Measurements from ENCODE around the gene CATSPER1. TPM values are rescaled to one million over a fixed set of nuclear protein-coding genes. Genes with fewer than 3 reads are reported as not detected.
A peak's percentile ranks its signal among the peaks of the same experiment; 100 is the strongest.

CATSPER1 gene
- total RNA-seq, 1 donor from 2014 or later = 4.7 TPM

- peak; percentile 94 for TF ChIP-seq CTCF (conservative IDR thresholded peaks at IDR 0.05; ENCODE audit: low read depth, low read length)
- no peak overlapping the region for H3K4me3 ChIP-seq (ENCODE audit: low read depth, low read length)
- no peak for DNase-seq (ENCODE audit: low read depth)
Measured at GRCh38 chr11:66045177-66045639, 18.9 kb upstream of the CATSPER1 start.

GRCh38 chr11:66044757-66045156 lies 18.5 kb upstream of the CATSPER1 start:
- H3K4me3 ChIP-seq (ENCODE audit: low read depth, low read length) = no peak overlapping the region
- DNase-seq (ENCODE audit: low read depth) = no peak
- no peak for TF ChIP-seq CTCF (conservative IDR thresholded peaks at IDR 0.05; ENCODE audit: low read depth, low read length)

- DNase-seq (ENCODE audit: low read depth) = no peak
- no peak for TF ChIP-seq CTCF (conservative IDR thresholded peaks at IDR 0.05; ENCODE audit: low read depth, low read length)
- no peak overlapping the region for H3K4me3 ChIP-seq (ENCODE audit: low read depth, low read length)
Measured at GRCh38 chr11:66042996-66043906, 17.0 kb upstream of the CATSPER1 start.

- TF ChIP-seq CTCF (conservative IDR thresholded peaks at IDR 0.05; ENCODE audit: low read depth, low read length) = no peak
- no peak for DNase-seq (ENCODE audit: low read depth)
- no peak overlapping the region for H3K4me3 ChIP-seq (ENCODE audit: low read depth, low read length)
Measured at GRCh38 chr11:66042227-66042995, 16.1 kb upstream of the CATSPER1 start.

GRCh38 chr11:66039765-66040164 lies 13.5 kb upstream of the CATSPER1 start:
- no peak overlapping the region for H3K4me3 ChIP-seq (ENCODE audit: low read depth, low read length)
- no peak for DNase-seq (ENCODE audit: low read depth)
- TF ChIP-seq CTCF (conservative IDR thresholded peaks at IDR 0.05; ENCODE audit: low read depth, low read length) = no peak

GRCh38 chr11:66037327-66037726 lies 11.0 kb upstream of the CATSPER1 start:
- DNase-seq (ENCODE audit: low read depth) = no peak
- no peak overlapping the region for H3K4me3 ChIP-seq (ENCODE audit: low read depth, low read length)
- TF ChIP-seq CTCF (conservative IDR thresholded peaks at IDR 0.05; ENCODE audit: low read depth, low read length) = no peak

All from epithelial cell of proximal tubule (primary cell).